HCT116 (cell line): Measurements from ENCODE around the gene FCN1. TPM values are rescaled to one million over a fixed set of nuclear protein-coding genes. Genes with fewer than 3 reads are reported as not detected.

Experiments used
- ATAC-seq: fragments of 200-7000 bp; cut with Tn5 transposase; 2 replicates; pipeline ENCODE4 v1.9.1; 2020; ENCODE audit warnings: mild to moderate bottlenecking, moderate library complexity
- BruUV-seq: library from RNA; stranded (reverse); fragments of 400-500 nt; replicated peaks from 2 replicates; lab custom pipeline; 2021; lab: Mats Ljungman, UMichigan
- CTCF ChIA-PET: fragments of 300-600 bp; sonication (Branson Sonifier 250); formaldehyde crosslinking; loops from one replicate; lab custom pipeline; 2021; ENCODE audit warnings: antibody characterized with exemption; lab: Charles Lee
- POLR2A ChIA-PET: fragments of 300-600, 350-600 bp; sonication (Branson Sonifier 250); formaldehyde crosslinking; loops from one replicate; lab custom pipeline; 2021; ENCODE audit warnings: antibody characterized with exemption; lab: Charles Lee
- RAD21 ChIA-PET, 2 experiments: fragments of 300-600 bp; sonication (Branson Sonifier 250); formaldehyde crosslinking; loops; one replicate each; lab custom pipeline; 2023; ENCODE audit warnings: low total read pairs in 2 of 2; ENCODE audit not compliant: uncharacterized antibody in 2 of 2, unreplicated experiment in 2 of 2, low non-redundant PET in 1 of 2; lab: Charles Lee
- DNase-seq: peaks from one replicate; pipeline ENCODE4 v3.0.0-alpha.2; 2010; ENCODE audit warnings: low read depth, low spot score
- H2AFZ ChIP-seq: fragments of 200-600 bp; shearing (Covaris generic), sonication (generic); 2 replicates; pipeline ENCODE4 v1.6.1; 2017; ENCODE audit warnings: low read depth, mixed run types, mixed read lengths, antibody characterized with exemption, low read length; ENCODE audit not compliant: poor library complexity, severe bottlenecking
- H3K27ac ChIP-seq: 2 replicates; pipeline ENCODE4 v1.5.1; 2012; ENCODE audit warnings: low read depth, low read length
- H3K27me3 ChIP-seq: fragments of 200-600 bp; sonication (generic); 2 replicates; pipeline ENCODE4 v1.6.1; 2016; ENCODE audit warnings: mixed run types, low read length, mixed read lengths; ENCODE audit not compliant: insufficient read depth
- H3K36me3 ChIP-seq, 2 experiments: fragments of 200-500 bp in 1 of 2; fragments of 200-600 bp in 1 of 2; sonication (Bioruptor generic) in 1 of 2; sonication (generic) in 1 of 2; 2 replicates each; pipeline versions ENCODE4 v1.5.1 to v1.6.1; 2014 to 2016; ENCODE audit warnings: low read length in 2 of 2, inconsistent platforms in 1 of 2, mixed read lengths in 1 of 2, mixed run types in 1 of 2; ENCODE audit not compliant: insufficient read depth in 2 of 2, control insufficient read depth in 1 of 2
- H3K4me1 ChIP-seq, 2 experiments: fragments of 200-600 bp in 1 of 2; sonication (generic) in 1 of 2; 2 replicates each; pipeline versions ENCODE4 v1.5.1 to v1.6.1; 2012 to 2017; ENCODE audit warnings: low read length in 2 of 2, inconsistent platforms in 1 of 2, mild to moderate bottlenecking in 1 of 2, mixed read lengths in 1 of 2, mixed run types in 1 of 2, moderate library complexity in 1 of 2; ENCODE audit not compliant: insufficient read depth in 2 of 2, control insufficient read depth in 1 of 2
- H3K4me2 ChIP-seq: fragments of 200-600 bp; sonication (generic); 2 replicates; pipeline ENCODE4 v1.6.1; 2017; ENCODE audit warnings: mixed run types, low read length, mixed read lengths
- H3K4me3 ChIP-seq, 2 experiments: fragments of 200-600 bp in 1 of 2; sonication (generic) in 1 of 2; replicated peaks in 1 of 2; 2 replicates each; pipeline ENCODE4 v1.5.1; 2011 to 2016; ENCODE audit warnings: low read length in 2 of 2, control low read depth in 1 of 2, low read depth in 1 of 2, mild to moderate bottlenecking in 1 of 2, mixed read lengths in 1 of 2, mixed run types in 1 of 2
- H3K79me2 ChIP-seq: fragments of 200-600 bp; sonication (generic); 2 replicates; pipeline ENCODE4 v1.6.1; 2017; ENCODE audit warnings: mild to moderate bottlenecking, mixed run types, low read length, moderate library complexity, mixed read lengths; ENCODE audit not compliant: insufficient read depth
- H3K9ac ChIP-seq: fragments of 200-600 bp; sonication (generic); 2 replicates; pipeline ENCODE4 v1.6.1; 2016; ENCODE audit warnings: low read length, mixed read lengths
- H3K9me2 ChIP-seq: fragments of 200-600 bp; sonication (generic), shearing (Covaris generic); 2 replicates; pipeline ENCODE4 v1.6.1; 2017; ENCODE audit warnings: mixed run types, mild to moderate bottlenecking, moderate library complexity; ENCODE audit not compliant: insufficient read depth
- H3K9me3 ChIP-seq, 2 experiments: fragments of 200-500 bp in 1 of 2; fragments of 200-600 bp in 1 of 2; sonication (Bioruptor generic) in 1 of 2; sonication (generic) in 1 of 2; 2 replicates each; pipeline ENCODE4 v1.6.1; 2014 to 2017; ENCODE audit warnings: low read length in 2 of 2, mixed read lengths in 2 of 2, inconsistent platforms in 1 of 2, low read depth in 1 of 2, mild to moderate bottlenecking in 1 of 2, mixed run types in 1 of 2, moderate library complexity in 1 of 2; ENCODE audit not compliant: control insufficient read depth in 1 of 2, insufficient read depth in 1 of 2
- H4K20me1 ChIP-seq: fragments of 200-600 bp; sonication (generic), shearing (Covaris generic); 2 replicates; pipeline ENCODE4 v1.6.1; 2017; ENCODE audit warnings: mixed run types, mild to moderate bottlenecking, moderate library complexity; ENCODE audit not compliant: insufficient read depth
- CEBPB ChIP-seq: IDR thresholded peaks from 2 replicates; pipeline ENCODE4 v1.6.1; 2012; ENCODE audit warnings: low read depth
- EGR1 ChIP-seq: IDR thresholded peaks from 2 replicates; pipeline ENCODE4 v1.6.1; 2012; ENCODE audit warnings: low read depth
- EZH2 ChIP-seq: fragments of 200-600 bp; sonication (generic); IDR thresholded peaks from 2 replicates; pipeline ENCODE4 v1.6.1; 2017; ENCODE audit warnings: antibody characterized with exemption, mixed run types
- EZH2phosphoT487 ChIP-seq: fragments of 200-600 bp; IDR thresholded peaks from 2 replicates; pipeline ENCODE4 v1.6.1; 2018; ENCODE audit warnings: antibody characterized with exemption, borderline replicate concordance
- POLR2AphosphoS5 ChIP-seq: IDR thresholded peaks from 2 replicates; pipeline ENCODE4 v1.6.1; 2011; ENCODE audit warnings: mild to moderate bottlenecking, low read depth, low read length, moderate library complexity
- RAD21 ChIP-seq: IDR thresholded peaks from 2 replicates; pipeline ENCODE4 v1.6.1; 2012; ENCODE audit warnings: low read depth, mild to moderate bottlenecking
- SIN3A ChIP-seq: IDR thresholded peaks from 2 replicates; pipeline ENCODE4 v1.6.1; 2012; ENCODE audit warnings: low read depth
- ZBTB33 ChIP-seq: IDR thresholded peaks from 2 replicates; pipeline ENCODE4 v1.6.1; 2011; ENCODE audit warnings: mild to moderate bottlenecking, low read length, moderate library complexity; ENCODE audit not compliant: insufficient replicate concordance; ENCODE audit errors: extremely low read depth
- ZNF274 ChIP-seq: fragments of 200-500 bp; sonication (Bioruptor generic); IDR thresholded peaks from 2 replicates; pipeline ENCODE4 v1.6.1; 2014; ENCODE audit warnings: mild to moderate bottlenecking, low read depth, low read length, inconsistent platforms
- intact Hi-C: fragments of 100-400 bp; cut with micrococcal nuclease; formaldehyde crosslinking; loops from 2 replicates; pipeline ENCODE4 v1.10.0; 2022
- total RNA-seq: library from RNA; stranded (reverse); gene quantifications from one replicate; pipeline ENCODE4 v1.2.1, GENCODE V29; 2021; ENCODE audit not compliant: unreplicated experiment
- TF ChIP-seq, protein P1 (sequence below), 3 experiments: fragments of 200-600 bp in 1 of 3; sonication (generic) in 1 of 3; IDR thresholded peaks in 2 of 3; conservative IDR thresholded peaks in 1 of 3; 2 replicates each; pipeline ENCODE4 v1.5.1; 2012 to 2017; ENCODE audit warnings: low read depth in 2 of 3, low read length in 2 of 3, antibody characterized with exemption in 1 of 3, borderline replicate concordance in 1 of 3, control low read depth in 1 of 3, mild to moderate bottlenecking in 1 of 3, mixed read lengths in 1 of 3, mixed run types in 1 of 3, moderate library complexity in 1 of 3; ENCODE audit not compliant: insufficient read depth in 1 of 3
- TF ChIP-seq, protein P2 (sequence below): IDR thresholded peaks from 2 replicates; pipeline ENCODE4 v1.6.1; 2012

FCN1 gene
- total RNA-seq, 1 experiment from 2014 or later = not detected

DNA sequence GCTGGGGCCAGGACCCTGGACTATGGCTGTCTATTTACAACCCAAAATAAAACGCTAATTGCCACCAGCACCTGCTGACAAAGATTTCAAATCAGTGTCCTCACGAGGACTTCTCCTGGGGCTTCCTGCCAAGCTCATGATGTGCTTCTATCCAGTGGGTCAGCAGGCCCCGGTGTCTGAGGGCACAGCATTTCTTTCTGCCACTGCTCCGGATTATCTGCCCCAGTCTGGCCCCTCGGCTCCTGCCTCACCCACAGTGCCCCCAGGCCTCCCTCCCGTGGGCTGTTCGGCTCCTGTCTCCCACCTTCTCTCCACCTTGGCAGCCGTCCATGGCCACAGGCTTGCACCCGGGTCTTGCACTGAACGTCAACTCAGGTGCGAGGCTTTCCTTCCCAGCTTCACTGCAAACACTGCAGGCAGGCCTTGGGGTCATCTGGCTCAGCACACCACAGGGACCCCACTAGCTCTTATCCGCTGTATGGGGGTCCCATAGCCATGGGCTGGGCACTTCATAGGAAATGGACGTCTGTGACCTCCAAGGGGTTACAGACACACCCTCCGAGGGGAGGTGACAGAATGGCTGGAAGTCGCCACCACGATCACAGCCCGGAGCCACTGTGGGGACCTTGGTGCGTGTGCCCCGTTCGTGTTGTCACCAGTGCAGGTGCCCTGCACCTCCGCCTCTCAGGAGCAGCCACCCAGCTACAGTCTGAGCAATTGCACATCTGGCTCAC lies 43.8 kb upstream of the FCN1 start:
- BruUV-seq = no TSS peak
- H3K27ac ChIP-seq = no peak overlapping the region
- H3K4me3 ChIP-seq = no peak overlapping the region
- ChIA-PET POLR2A (no interaction called here), RAD21 (no interaction called here), CTCF (no interaction called here)
- intact Hi-C loops = no loop called here
- TF ChIP-seq EZH2phosphoT487 (no peak), POLR2AphosphoS5 (no peak), EGR1 (no peak), ZBTB33 (no peak), EZH2 (no peak), RAD21 (no peak), SIN3A (no peak), ZNF274 (no peak), CEBPB (no peak)
- TF ChIP-seq, protein P1, sequence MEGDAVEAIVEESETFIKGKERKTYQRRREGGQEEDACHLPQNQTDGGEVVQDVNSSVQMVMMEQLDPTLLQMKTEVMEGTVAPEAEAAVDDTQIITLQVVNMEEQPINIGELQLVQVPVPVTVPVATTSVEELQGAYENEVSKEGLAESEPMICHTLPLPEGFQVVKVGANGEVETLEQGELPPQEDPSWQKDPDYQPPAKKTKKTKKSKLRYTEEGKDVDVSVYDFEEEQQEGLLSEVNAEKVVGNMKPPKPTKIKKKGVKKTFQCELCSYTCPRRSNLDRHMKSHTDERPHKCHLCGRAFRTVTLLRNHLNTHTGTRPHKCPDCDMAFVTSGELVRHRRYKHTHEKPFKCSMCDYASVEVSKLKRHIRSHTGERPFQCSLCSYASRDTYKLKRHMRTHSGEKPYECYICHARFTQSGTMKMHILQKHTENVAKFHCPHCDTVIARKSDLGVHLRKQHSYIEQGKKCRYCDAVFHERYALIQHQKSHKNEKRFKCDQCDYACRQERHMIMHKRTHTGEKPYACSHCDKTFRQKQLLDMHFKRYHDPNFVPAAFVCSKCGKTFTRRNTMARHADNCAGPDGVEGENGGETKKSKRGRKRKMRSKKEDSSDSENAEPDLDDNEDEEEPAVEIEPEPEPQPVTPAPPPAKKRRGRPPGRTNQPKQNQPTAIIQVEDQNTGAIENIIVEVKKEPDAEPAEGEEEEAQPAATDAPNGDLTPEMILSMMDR (IDR thresholded peaks at IDR 0.05 in 2 of 3, conservative IDR thresholded peaks at IDR 0.05 in 1 of 3; ENCODE audit: borderline replicate concordance in 1 of 3, insufficient read depth in 1 of 3, low read depth in 2 of 3, low read length in 2 of 3) = no peak
- TF ChIP-seq, protein P2, sequence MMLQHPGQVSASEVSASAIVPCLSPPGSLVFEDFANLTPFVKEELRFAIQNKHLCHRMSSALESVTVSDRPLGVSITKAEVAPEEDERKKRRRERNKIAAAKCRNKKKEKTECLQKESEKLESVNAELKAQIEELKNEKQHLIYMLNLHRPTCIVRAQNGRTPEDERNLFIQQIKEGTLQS = no peak
- ATAC-seq (no peak), DNase-seq (no peak)
- no peak overlapping the region for H2AFZ ChIP-seq
- no peak overlapping the region for H3K9ac ChIP-seq
- no peaks in the 10 kb centered on the region for H4K20me1 ChIP-seq
- peaks cover 4% of the 10 kb centered on the region for H3K27me3 ChIP-seq
- H3K79me2 ChIP-seq = no peaks in the 10 kb centered on the region
- H3K4me1 ChIP-seq = peaks cover 5 to 10% of the 10 kb centered on the region in 2 experiments
- no peak overlapping the region for H3K4me2 ChIP-seq
- H3K36me3 ChIP-seq = no peaks in the 10 kb centered on the region
- 0 out of 4 replicates have a peak, but pooled peaks cover 0 to 3% of the 10 kb centered on the region in 2 experiments for H3K9me3 ChIP-seq
- no peaks in the 10 kb centered on the region for H3K9me2 ChIP-seq
